Cardiac muscle cell (in vitro differentiated cells and primary cell): ENCODE data around the gene SMIM41. TPM values are rescaled to one million over a fixed set of nuclear protein-coding genes. Genes with fewer than 3 reads are reported as not detected.
A peak's percentile ranks its signal among the peaks of the same experiment; 100 is the strongest.

Source experiments
- DNase-seq, 2 donors: peaks; one replicate each; pipeline versions ENCODE4 v3.0.0 to v3.0.0-alpha.2; 2010 to 2017; ENCODE audit warnings: low read depth in 1 of 2, low spot score in 1 of 2
- H3K27ac ChIP-seq: fragments of 200-600 bp; sonication (generic); 2 replicates; pipeline ENCODE4 v1.5.1; 2016
- H3K27me3 ChIP-seq: fragments of 200-600 bp; sonication (generic); 2 replicates; pipeline ENCODE4 v1.6.0; 2016; ENCODE audit warnings: control low read depth
- H3K36me3 ChIP-seq: fragments of 200-600 bp; sonication (generic); 2 replicates; pipeline ENCODE4 v1.5.1; 2016; ENCODE audit warnings: control low read depth
- H3K4me1 ChIP-seq: fragments of 200-600 bp; sonication (generic); 2 replicates; pipeline ENCODE4 v1.8.1; 2017; ENCODE audit warnings: low read depth, mild to moderate bottlenecking, mixed run types
- H3K4me3 ChIP-seq: fragments of 200-600 bp; sonication (generic); 2 replicates; pipeline ENCODE4 v1.5.1; 2016; ENCODE audit warnings: mild to moderate bottlenecking
- H3K9me3 ChIP-seq: fragments of 200-600 bp; sonication (generic); 2 replicates; pipeline ENCODE4 v1.5.1; 2017; ENCODE audit warnings: low read depth, mild to moderate bottlenecking, control low read depth
- CTCF ChIP-seq: IDR thresholded peaks from 2 replicates; pipeline ENCODE4 v1.5.1; 2012; ENCODE audit warnings: low read depth, mild to moderate bottlenecking, low read length
- polyA plus RNA-seq: library from polyadenylated mRNA; unstranded; fragments of >200 nt; fragmentation: Nextera tagmentation; extraction: Ambion mirVana; gene quantifications from 2 replicates; pipeline ENCODE4 v1.2.1, GENCODE V29; 2016
- total RNA-seq: library from RNA; depleted of rRNA; stranded (reverse); fragments of >200 nt; gene quantifications from 2 replicates; pipeline ENCODE4 v1.2.3, GENCODE V29; 2016

Gene SMIM41
- total and polyA plus RNA-seq, 2 experiments from 2014 or later, result not detected

GRCh38 chr12:52146089-52146821, 66.8 kb downstream of the SMIM41 start:
- H3K4me3 ChIP-seq, result no peak overlapping the region
- no peaks in the 10 kb centered on the region for H3K27me3 ChIP-seq
- TF ChIP-seq CTCF, result no peak
- DNase-seq, result no peak
- H3K27ac ChIP-seq, result no peak overlapping the region
- H3K36me3 ChIP-seq, result no peaks in the 10 kb centered on the region
- H3K4me1 ChIP-seq, result peaks cover 7% of the 10 kb centered on the region
- no peaks in the 10 kb centered on the region for H3K9me3 ChIP-seq

- Histone ChIP-seq H3K27me3 (no peaks in the 10 kb centered on the region), H3K4me1 (peaks cover 7% of the 10 kb centered on the region), H3K36me3 (no peaks in the 10 kb centered on the region), H3K4me3 (no peak overlapping the region), H3K27ac (no peak overlapping the region), H3K9me3 (no peaks in the 10 kb centered on the region)
- DNase-seq, result no peak
- TF ChIP-seq CTCF, result no peak
Observed at GRCh38 chr12:52146822-52147366, 67.4 kb downstream of the SMIM41 start.

GRCh38 chr12:52147367-52147963, 68.0 kb downstream of the SMIM41 start:
- peaks cover 7% of the 10 kb centered on the region for H3K4me1 ChIP-seq
- DNase-seq, result peak in 1 of 2 donors; percentile 96
- no peaks in the 10 kb centered on the region for H3K36me3 ChIP-seq
- no peak overlapping the region for H3K4me3 ChIP-seq
- TF ChIP-seq CTCF, result no peak
- H3K27me3 ChIP-seq, result peaks cover 4% of the 10 kb centered on the region
- no peak overlapping the region for H3K27ac ChIP-seq
- H3K9me3 ChIP-seq, result no peaks in the 10 kb centered on the region

- Histone ChIP-seq H3K4me1 (peaks cover 7% of the 10 kb centered on the region), H3K36me3 (no peaks in the 10 kb centered on the region), H3K9me3 (no peaks in the 10 kb centered on the region), H3K4me3 (no peak overlapping the region), H3K27me3 (peaks cover 9% of the 10 kb centered on the region), H3K27ac (no peak overlapping the region)
- TF ChIP-seq CTCF, result no peak
- peak in 1 of 2 donors; percentile 22 for DNase-seq
Observed at GRCh38 chr12:52147964-52148463, 68.5 kb downstream of the SMIM41 start.

GRCh38 chr12:52148464-52149181, 69.1 kb downstream of the SMIM41 start:
- Histone ChIP-seq H3K4me1 (peaks cover 7% of the 10 kb centered on the region), H3K9me3 (no peaks in the 10 kb centered on the region), H3K27me3 (peaks cover 12% of the 10 kb centered on the region), H3K27ac (no peak overlapping the region), H3K4me3 (no peak overlapping the region), H3K36me3 (no peaks in the 10 kb centered on the region)
- no peak for DNase-seq
- TF ChIP-seq CTCF, result no peak
